ENCODE results near the gene DGKQ. TPM values are rescaled to one million over a fixed set of nuclear protein-coding genes. Genes with fewer than 3 reads are reported as not detected.

Gene DGKQ
- total and polyA plus RNA-seq, 2 experiments from 2014 or later, result 4.0 to 22.4 TPM

GRCh38 chr4:949656-950055 lies 23.7 kb downstream of the DGKQ start:
- Histone ChIP-seq H3K4me3 (no peak overlapping the region), H3K4me2 (no peak overlapping the region), H3K4me1 (ENCODE audit: insufficient read depth) (0 out of 2 replicates have a peak, but pooled peaks cover 4% of the 10 kb centered on the region), H3K27ac (ENCODE audit: low read depth) (no peak overlapping the region), H3F3A (replicated peaks; ENCODE audit: low read depth) (no peaks in the 10 kb centered on the region), H4K20me1 (replicated peaks; ENCODE audit: insufficient read depth) (no peaks in the 10 kb centered on the region), H3K36me3 (ENCODE audit: insufficient read depth) (no peaks in the 10 kb centered on the region), H3K79me2 (replicated peaks; ENCODE audit: insufficient read depth) (no peaks in the 10 kb centered on the region), H3K9me2 (ENCODE audit: insufficient read depth) (no peaks in the 10 kb centered on the region), H2AFZ (no peak overlapping the region), H3K27me3 (ENCODE audit: insufficient read depth) (no peaks in the 10 kb centered on the region)
- H3K4me3 Mint-ChIP-seq, result no peak overlapping the region
- H3K36me3 Mint-ChIP-seq (ENCODE audit: low read depth), result no peaks in the 10 kb centered on the region; the same call in 2 of the 3 replicates
- no peaks in the 10 kb centered on the region for H3K9me3 Mint-ChIP-seq
- no peak for ATAC-seq
- H3K27me3 Mint-ChIP-seq (ENCODE audit: insufficient read depth, low read depth, poor library complexity), result peaks cover 11% of the 10 kb centered on the region
- TF ChIP-seq ZNF331 (CRISPR knock-in tag; IDR thresholded peaks at IDR 0.05; ENCODE audit: low read depth), result no peak
- TF ChIP-seq ZNF114 (CRISPR knock-in tag; IDR thresholded peaks at IDR 0.05), result no peak
- no peak for TF ChIP-seq STAT1 (IDR thresholded peaks at IDR 0.05; ENCODE audit: unreplicated experiment)
- no peak for TF ChIP-seq EZH2phosphoT487 (IDR thresholded peaks at IDR 0.05; ENCODE audit: unreplicated experiment)
- no peak for TF ChIP-seq NANOG (IDR thresholded peaks at IDR 0.05; ENCODE audit: borderline replicate concordance)
- TF ChIP-seq EZH2 (IDR thresholded peaks at IDR 0.05; ENCODE audit: low read depth, unreplicated experiment), result no peak
- no peak for TF ChIP-seq REST (IDR thresholded peaks at IDR 0.05; ENCODE audit: unreplicated experiment)
- TF ChIP-seq POLR2AphosphoS5 (IDR thresholded peaks at IDR 0.05; ENCODE audit: low read depth), result no peak
- no peak for TF ChIP-seq JUNB (IDR thresholded peaks at IDR 0.05; ENCODE audit: unreplicated experiment)
- no peak for TF ChIP-seq ZNF462 (CRISPR knock-in tag; IDR thresholded peaks at IDR 0.05)
- no peak for DNase-seq (ENCODE audit: low spot score)
- no peak overlapping the region for H3K27ac Mint-ChIP-seq
- peaks cover 17% of the 10 kb centered on the region for H3K4me1 Mint-ChIP-seq

All from GM23338 (cell line).